NCI-H748 treated with DMSO at 0.1 percent for 48 hours (cell line): Measurements from ENCODE around the gene TMEM18.

ENCODE experiments used
- DNase-seq: peaks from one replicate; lab custom pipeline; 2025; lab: John Stamatoyannopoulos, UW

TMEM18 gene

DNA sequence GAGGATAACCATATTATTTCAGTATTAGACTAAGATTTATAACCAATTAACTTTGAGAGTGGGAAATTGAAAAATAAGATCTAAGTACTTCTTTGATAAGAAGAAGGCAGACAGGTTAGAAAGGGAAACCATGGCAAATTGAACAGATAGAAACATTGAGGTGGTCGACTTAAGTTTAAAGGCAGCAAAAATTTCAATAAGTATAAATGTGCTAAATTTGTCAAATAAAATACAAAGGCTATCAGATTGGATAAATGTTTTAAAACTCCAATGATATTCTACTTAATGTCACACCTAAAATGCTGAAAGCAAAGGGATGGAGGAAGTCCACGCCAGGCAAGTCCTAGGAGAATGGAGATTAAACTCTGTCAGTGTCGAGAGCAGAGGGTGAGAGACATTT is 59.2 kb downstream of the TMEM18 start:
- DNase-seq, result no peak
